ENCODE results near the gene MRPL10. TPM values are rescaled to one million over a fixed set of nuclear protein-coding genes. Genes with fewer than 3 reads are reported as not detected.

Gene MRPL10
- total RNA-seq, 1 donor from 2014 or later = 53.5 TPM

- DNase-seq = no peak
- intact Hi-C loops (cut with DNase I) = no loop called here
- no peak for ATAC-seq (ENCODE audit: poor library complexity)
Observed at GRCh38 chr17:47862621-47863440, 31.5 kb upstream of the MRPL10 start.

DNA sequence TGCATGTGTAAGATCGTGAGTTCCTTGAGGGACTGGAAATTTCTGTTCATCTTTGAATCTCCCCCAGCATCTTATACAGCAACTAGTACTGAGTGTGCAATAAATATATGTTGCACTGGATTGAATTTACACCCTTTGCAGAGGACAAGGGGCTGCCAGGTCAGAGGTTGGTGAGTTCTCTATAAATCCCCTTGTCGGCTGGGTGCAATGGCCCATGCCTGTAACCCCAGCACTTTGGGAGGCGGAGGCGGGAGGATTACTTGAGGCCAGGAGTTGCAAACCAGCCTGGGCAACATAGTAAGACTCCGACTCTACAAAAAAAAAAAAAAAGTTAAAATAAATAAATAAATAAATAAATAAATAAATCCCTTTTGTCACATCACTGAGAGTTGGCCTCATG, 29.0 kb upstream of the MRPL10 start:
- intact Hi-C loops (cut with DNase I) = no loop called here
- DNase-seq (no peak), ATAC-seq (ENCODE audit: poor library complexity) (no peak)

DNA sequence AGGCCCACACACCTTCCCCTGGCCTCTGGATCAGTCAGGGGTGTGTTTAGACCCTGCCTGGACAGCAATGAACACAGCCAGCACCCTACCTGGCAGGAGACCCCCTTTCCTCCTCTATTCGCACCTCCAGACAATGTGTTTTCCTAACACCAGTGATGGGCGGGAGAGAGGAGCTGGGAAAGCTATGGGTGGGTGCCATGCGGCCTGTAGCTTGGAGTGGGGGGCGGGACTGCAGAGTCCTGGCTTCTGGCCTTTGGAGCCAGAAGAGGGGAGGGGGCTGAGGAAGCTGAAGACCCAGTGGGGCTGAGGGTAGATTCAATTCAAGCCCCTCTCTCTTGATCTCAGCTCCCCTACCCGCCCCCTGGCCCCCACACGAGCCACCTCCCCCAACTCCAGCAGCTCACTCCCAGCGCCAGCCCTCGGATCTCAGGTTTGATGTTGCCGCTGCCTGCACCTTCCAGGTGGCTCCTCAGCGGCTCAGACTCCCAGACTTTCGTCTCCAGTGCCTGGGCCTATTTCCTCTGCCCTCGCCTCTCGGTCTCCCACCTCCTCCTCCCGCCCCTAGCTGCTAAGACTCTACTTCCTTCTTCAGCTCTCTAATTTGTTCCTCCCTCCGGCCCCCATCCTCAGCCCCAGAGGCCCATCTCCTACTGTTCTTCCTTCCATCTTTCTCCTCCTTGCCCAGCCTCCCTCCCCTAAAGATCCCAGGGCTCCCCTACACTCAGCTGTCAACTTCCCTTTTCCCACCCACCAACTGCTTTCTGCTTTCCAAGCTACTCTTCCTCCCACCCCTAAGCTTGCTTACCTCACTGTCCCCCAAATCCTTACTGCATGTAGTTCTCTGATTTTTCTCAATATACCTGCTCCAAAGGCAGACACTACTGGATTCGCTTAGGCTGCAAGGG, 26.5 kb upstream of the MRPL10 start:
- ATAC-seq (ENCODE audit: poor library complexity) (no peak), DNase-seq (no peak)
- intact Hi-C loops (cut with DNase I) = no loop called here

DNA sequence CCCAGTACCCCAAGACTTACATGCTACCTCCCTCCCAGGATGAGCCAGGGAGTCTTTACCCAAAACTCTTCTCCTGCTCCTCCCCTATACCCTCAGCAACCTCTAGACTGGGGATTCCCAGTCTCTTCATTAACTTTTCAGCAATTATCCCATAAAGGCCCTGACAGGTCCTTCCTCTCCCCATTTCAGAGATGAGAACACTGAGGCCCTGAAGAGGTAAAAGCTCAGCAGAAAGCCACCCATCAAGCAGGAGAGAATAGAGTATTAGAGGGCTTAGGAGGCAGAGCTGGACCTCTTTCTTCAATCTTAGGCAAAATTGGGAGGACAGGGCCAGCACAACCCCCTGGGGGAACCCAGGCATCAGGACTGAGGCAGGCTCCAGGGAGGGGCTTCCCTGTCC, 25.5 kb upstream of the MRPL10 start:
- intact Hi-C loops (cut with DNase I) = no loop called here
- DNase-seq = no peak
- no peak for ATAC-seq (ENCODE audit: poor library complexity)

DNA sequence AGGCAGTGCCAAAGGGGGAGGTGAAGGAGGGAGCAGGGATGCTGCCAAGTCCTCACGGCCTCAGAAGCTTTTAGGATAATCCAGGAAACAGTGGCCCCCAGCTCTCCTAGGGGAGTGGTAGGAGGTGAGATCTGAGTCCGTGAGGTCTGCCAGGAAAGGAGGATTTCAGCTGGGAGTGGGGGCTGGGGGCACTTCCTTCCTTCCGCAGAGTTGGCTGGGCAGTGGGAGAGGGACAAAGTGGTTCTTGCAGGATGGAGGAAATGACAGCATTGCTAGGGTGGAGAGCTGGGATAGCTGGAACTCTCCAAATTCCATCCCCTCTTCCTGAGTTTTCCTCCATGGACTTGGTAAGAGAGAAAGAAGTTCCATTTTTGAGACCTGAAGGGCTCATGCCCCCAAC, 24.4 kb upstream of the MRPL10 start:
- intact Hi-C loops (cut with DNase I) = no loop called here
- no peak for DNase-seq
- no peak for ATAC-seq (ENCODE audit: poor library complexity)

- no peak for DNase-seq
- intact Hi-C loops (cut with DNase I) = no loop called here
- ATAC-seq (ENCODE audit: poor library complexity) = no peak
Observed at GRCh38 chr17:47853616-47854015, 22.3 kb upstream of the MRPL10 start.

DNA sequence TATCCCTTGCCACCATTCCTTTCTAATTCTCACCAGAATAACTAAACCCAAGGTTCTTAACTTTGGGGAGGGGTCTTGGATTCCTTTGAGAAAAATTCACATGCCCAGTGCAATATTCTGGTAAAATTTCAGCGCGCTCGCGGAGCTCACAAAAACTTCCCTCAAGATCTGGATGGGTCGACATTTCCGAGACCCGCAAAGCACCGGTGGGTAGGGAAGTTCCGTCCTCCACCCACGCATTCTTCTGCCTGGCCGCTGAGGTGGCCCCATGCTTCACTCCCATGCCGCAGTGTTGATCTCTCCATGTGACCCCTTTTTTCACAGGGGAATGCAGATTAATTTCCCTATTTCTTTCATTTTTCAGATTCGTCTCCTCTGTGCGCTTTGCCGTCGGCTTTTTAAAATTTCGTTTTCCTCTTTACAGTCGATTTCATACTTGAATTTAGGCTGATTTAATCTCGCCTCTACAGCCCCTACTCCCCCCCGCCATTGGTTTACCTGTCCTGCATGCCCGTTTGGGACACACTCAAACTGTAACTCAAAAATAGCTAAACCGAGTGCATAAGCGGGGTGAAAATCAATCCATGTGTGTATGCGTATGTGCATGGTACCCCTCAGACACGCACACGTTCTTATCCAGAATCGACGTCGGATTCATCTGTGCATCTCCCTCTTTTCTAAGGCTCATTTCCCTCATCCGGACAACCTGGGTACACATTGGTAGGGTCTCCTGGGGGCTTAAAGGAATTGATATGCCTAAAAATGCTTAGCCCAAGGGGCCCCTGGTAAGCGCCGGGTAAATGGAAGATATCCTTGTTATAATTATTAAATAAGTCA, 21.0 kb upstream of the MRPL10 start:
- ATAC-seq (ENCODE audit: poor library complexity) (no peak), DNase-seq (no peak)
- intact Hi-C loops (cut with DNase I) = no loop called here

DNA sequence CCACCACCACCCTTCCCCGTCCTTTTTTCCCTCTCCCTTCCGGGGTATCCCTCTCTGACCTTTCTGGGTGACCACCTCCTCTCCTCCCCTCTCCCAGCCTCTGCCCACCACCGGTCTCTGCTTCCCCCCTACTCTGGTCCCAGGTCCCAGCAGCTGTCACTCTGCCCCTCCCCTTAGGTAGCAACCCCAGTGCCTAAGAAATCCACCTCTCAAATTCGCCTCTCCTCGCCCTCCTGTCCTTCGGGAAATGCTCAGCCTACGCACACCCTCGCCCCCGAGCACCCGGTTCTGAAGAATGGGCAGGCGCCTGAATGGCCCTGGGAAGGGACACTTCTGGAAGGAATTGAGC, 20.4 kb upstream of the MRPL10 start:
- ATAC-seq (ENCODE audit: poor library complexity) (no peak), DNase-seq (no peak)
- intact Hi-C loops (cut with DNase I) = no loop called here

- ATAC-seq (ENCODE audit: poor library complexity) (peak; percentile 92), DNase-seq (peak; percentile 65)
- intact Hi-C loops (cut with DNase I) = no loop called here
Observed at GRCh38 chr17:47850692-47851573, 19.6 kb upstream of the MRPL10 start, which contains the start of gene SP6. Gene SP6, minus strand, starts transcription at chr17:47851163. Its CDS starts 2,734 bp downstream, at chr17:47848429.

- intact Hi-C loops (cut with DNase I) = no loop called here
- no peak for ATAC-seq (ENCODE audit: poor library complexity)
- DNase-seq = no peak
Observed at GRCh38 chr17:47850373-47850691, 19.0 kb upstream of the MRPL10 start.

DNA sequence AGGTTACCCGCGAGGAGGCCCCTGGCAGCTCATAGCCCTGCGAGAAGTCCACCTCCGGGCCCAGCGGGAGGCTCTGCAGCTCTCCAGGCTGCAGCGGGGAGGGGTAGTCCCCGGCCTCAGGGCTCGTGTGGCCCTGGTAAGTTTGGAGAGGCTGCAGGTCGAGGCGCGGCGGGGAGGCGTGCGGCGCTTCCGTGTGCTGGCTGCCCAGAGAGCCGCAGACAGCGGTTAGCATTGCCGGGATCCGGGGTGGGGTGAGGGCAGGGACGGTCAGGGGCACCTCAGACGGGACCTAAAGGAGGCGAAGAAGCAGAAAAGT, 16.8 kb upstream of the MRPL10 start:
- intact Hi-C loops (cut with DNase I) = no loop called here
- DNase-seq = no peak

DNA sequence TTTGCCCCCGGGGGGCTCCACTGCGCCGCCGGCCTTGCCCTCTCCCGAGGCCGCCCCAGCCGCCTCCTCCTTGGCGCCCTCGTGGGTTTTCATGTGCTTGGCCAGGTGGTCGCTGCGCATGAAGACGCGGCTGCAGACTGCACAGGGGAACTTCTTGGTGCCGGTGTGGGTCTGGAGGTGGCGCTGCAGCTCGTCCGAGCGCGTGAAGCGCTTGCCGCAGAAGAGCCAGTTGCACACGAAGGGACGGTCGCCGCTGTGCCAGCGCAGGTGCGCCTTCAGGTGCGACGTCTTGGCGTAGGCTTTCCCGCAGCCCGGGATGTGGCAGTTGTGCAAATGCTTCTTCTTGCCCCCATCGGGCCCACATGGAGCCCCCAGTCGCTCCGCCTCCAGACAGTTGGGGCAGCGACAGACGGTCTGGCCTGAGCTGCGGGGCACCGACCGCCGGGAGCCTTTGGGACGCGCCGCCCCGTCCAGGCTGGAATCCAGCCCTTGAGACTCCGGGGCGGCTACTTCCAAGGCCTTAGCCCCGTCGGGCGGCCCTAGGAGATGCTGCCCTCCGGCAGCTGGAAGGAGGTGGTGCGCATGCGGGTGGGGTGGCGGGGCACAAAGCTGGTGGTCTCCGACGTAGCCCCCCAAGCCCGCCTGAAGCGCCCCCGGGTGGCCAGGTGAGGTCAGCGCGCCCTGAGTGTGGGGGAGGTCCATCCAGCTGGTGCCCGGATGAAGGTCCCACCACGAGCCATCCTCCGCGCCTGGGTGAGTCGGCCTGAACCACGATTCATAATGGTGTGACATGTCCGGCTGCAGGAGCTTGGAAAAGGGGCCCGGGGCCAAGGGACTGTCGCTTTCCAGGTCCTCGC, 16.2 kb upstream of the MRPL10 start:
- intact Hi-C loops (cut with DNase I) = no loop called here
- ATAC-seq (ENCODE audit: poor library complexity) (no peak), DNase-seq (no peak)

More for the DNA sequence above, 16.8 kb upstream of the MRPL10 start:
- ATAC-seq (ENCODE audit: poor library complexity) = no peak

- no peak for DNase-seq
Observed at GRCh38 chr17:47846716-47847340, 15.5 kb upstream of the MRPL10 start.

DNA sequence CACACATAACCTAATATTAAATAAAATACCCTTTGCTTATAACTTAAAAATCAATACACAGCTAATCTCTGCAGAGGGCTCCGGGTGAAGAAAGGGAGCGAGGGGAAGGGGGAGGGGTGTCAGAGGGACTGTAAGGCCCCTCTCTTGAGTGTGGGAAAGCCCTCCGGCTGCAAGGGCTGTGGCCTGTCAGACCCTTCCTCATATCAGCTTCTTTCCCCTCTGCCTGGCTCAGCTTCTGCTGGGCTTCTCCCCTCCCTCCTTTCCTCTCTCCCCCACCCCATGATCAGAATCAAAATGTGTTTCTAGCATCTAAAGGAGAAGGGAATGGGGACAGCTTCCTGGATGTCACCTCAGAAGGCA, 14.4 kb upstream of the MRPL10 start:
- no peak for DNase-seq

More at GRCh38 chr17:47846716-47847340, 15.5 kb upstream of the MRPL10 start:
- no peak for ATAC-seq (ENCODE audit: poor library complexity)
- intact Hi-C loops (cut with DNase I) = no loop called here

DNA sequence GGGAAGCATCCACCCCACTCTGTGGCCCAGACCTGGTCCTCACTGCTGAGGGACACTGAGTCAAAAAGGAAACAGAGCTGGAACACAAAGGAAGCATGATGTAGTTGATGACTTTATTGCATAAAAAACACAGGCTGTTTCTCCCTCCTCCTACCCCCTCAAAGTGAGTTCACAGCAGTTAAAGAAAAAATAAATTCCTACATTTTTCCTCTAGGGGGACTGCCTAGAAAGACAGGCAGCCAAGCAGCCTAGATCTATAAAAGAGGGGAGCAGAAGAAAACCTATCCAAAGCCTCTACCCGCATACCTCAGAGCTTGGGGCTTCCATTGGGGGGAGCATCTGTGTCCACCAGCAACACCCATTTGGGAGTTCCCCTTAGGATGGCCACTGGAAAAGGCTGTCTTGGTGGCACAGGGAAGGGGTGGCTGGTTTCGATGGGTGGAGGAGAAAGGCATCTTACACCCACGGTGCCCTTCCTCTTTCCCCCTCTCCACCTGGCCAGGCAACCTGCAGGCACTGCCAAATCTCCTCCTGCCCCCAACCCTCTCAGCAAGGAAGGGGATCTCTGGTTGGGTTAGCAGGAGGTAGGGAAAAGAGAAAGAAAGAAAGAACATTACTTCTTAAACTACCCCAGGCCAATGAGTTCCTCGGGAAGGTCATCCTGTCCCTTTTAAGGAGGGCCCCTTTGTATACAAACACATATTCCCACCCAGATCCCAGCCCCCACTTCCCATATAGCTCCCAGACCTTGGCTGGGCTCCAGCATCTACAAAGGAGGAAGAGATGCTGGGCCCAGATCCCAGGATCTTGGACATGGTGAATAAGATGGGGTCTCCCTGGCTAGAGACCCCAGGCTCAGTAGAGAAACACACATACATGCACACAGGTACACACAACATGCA, 13.7 kb upstream of the MRPL10 start:
- intact Hi-C loops (cut with DNase I) = loop anchor here (5.0 kb wide), 2 partner anchors 102 to 127 kb away; partner anchors contain the start of gene CDK5RAP3
- no peak for DNase-seq
- ATAC-seq (ENCODE audit: poor library complexity) = no peak

More for the DNA sequence above, 14.4 kb upstream of the MRPL10 start:
- intact Hi-C loops (cut with DNase I) = no loop called here
- no peak for ATAC-seq (ENCODE audit: poor library complexity)

DNA sequence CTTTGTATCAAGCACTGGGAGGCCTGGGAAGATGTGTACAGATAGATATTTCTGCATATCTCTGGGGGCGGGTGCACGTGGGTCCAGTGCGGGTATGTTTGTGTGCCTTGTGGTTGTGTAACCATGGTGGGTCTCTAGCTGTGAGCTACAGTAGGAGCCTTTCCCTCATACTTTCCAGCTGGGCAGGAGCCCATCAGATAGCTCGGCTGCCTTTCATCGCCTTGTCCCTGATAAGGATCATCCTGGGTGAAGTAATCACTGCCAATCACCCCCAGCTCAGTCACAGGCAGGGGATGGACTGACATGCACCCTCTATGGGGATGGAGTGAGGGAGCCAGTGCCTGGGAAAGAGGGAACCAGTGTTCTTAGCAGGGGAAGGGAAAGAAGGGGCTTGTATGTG, 12.9 kb upstream of the MRPL10 start:
- no peak for DNase-seq
- no peak for ATAC-seq (ENCODE audit: poor library complexity)
- intact Hi-C loops (cut with DNase I) = loop anchor here (5.0 kb wide), 2 partner anchors 103 to 128 kb away; partner anchors contain the start of gene CDK5RAP3
